Endodermal cell (in vitro differentiated cells): ENCODE measurements around the gene CYP19A1. TPM values are rescaled to one million over a fixed set of nuclear protein-coding genes. Genes with fewer than 3 reads are reported as not detected.

ENCODE experiments used
- DNase-seq: peaks from one replicate; pipeline ENCODE4 v3.0.0-alpha.2; 2017
- H3K27ac ChIP-seq: 2 replicates; pipeline ENCODE4 v1.5.1; 2013; ENCODE audit warnings: mild to moderate bottlenecking, low read depth, low read length, moderate library complexity
- H3K27me3 ChIP-seq: 2 replicates; pipeline ENCODE4 v1.6.1; 2013; ENCODE audit warnings: mild to moderate bottlenecking, low read length, moderate library complexity; ENCODE audit not compliant: insufficient read depth, control insufficient read depth, poor library complexity, severe bottlenecking
- H3K36me3 ChIP-seq: 2 replicates; pipeline ENCODE4 v1.7.0; 2013; ENCODE audit warnings: mild to moderate bottlenecking, low read length, moderate library complexity; ENCODE audit not compliant: control insufficient read depth, insufficient read depth
- H3K4me1 ChIP-seq: one replicate; pipeline ENCODE4 v1.7.0; 2013; ENCODE audit warnings: low read length; ENCODE audit not compliant: control insufficient read depth, insufficient read depth
- H3K4me3 ChIP-seq: 2 replicates; pipeline ENCODE4 v1.5.1; 2013; ENCODE audit warnings: mild to moderate bottlenecking, low read length, moderate library complexity
- H3K9ac ChIP-seq: 2 replicates; pipeline ENCODE4 v1.6.1; 2013; ENCODE audit warnings: mild to moderate bottlenecking, low read length, moderate library complexity; ENCODE audit not compliant: poor library complexity, severe bottlenecking; ENCODE audit errors: extremely low read depth
- H3K9me3 ChIP-seq: 2 replicates; pipeline ENCODE4 v1.6.1; 2013; ENCODE audit warnings: mild to moderate bottlenecking, low read length, moderate library complexity; ENCODE audit not compliant: control insufficient read depth
- H3K27ac Mint-ChIP-seq: 2 replicates; pipeline ENCODE4 v1.8.0; 2020; ENCODE audit warnings: mixed read lengths
- H3K27me3 Mint-ChIP-seq: 2 replicates; pipeline ENCODE4 v1.8.0; 2021; ENCODE audit warnings: mild to moderate bottlenecking, mixed read lengths; ENCODE audit not compliant: insufficient read depth
- H3K36me3 Mint-ChIP-seq: 2 replicates; pipeline ENCODE4 v1.8.0; 2020; ENCODE audit warnings: low read depth, mixed read lengths
- H3K4me1 Mint-ChIP-seq: 2 replicates; pipeline ENCODE4 v1.8.0; 2020; ENCODE audit warnings: mixed read lengths
- H3K4me3 Mint-ChIP-seq: 2 replicates; pipeline ENCODE4 v1.8.0; 2020; ENCODE audit warnings: mild to moderate bottlenecking, moderate library complexity, mixed read lengths
- H3K9me3 Mint-ChIP-seq: 2 replicates; pipeline ENCODE4 v1.8.0; 2020; ENCODE audit warnings: mild to moderate bottlenecking, mixed read lengths
- WGBS, 2 experiments: methylation state at CpG; one replicate each; pipeline versions ENCODE4 v1.1.5 to v1.1.7; 2013; ENCODE audit warnings: missing lambda C conversion rate in 2 of 2, mixed read lengths in 1 of 2; ENCODE audit not compliant: insufficient coverage in 1 of 2, insufficient read length in 1 of 2; 5-methylcytosine and 5-hydroxymethylcytosine counted together
- total RNA-seq, 2 donors: library from RNA; stranded (reverse); fragmentation: NEBNext Ultra II Directional in 1 of 2; extraction: Animal tissue kit (Norgen Biotek cat#: 25700) in 1 of 2; gene quantifications; 2 replicates in 1 of 2; 3 replicates in 1 of 2; pipeline ENCODE4 v1.2.1, GENCODE V29; 2021
- TF ChIP-seq, protein P1 (sequence below): fragments of 200-600 bp; sonication (generic); conservative IDR thresholded peaks from 2 replicates; pipeline ENCODE4 v1.5.0; 2021; ENCODE audit warnings: antibody characterized with exemption, mild to moderate bottlenecking

CYP19A1 gene
- total RNA-seq, 2 donors from 2014 or later: not detected

- DNase-seq: peak; percentile 92
- no peak overlapping the region for H3K4me3 Mint-ChIP-seq
- 40 to 63% methylated on average over 3 to 4 of the region's 4 CpGs for WGBS, 2 experiments
- no peak overlapping the region for H3K27ac Mint-ChIP-seq
- H3K9me3 ChIP-seq: no peaks in the 10 kb centered on the region
- no peak overlapping the region for H3K9ac ChIP-seq
- H3K36me3 ChIP-seq: no peaks in the 10 kb centered on the region
- no peaks in the 10 kb centered on the region for H3K4me1 ChIP-seq
- no peaks in the 10 kb centered on the region for H3K4me1 Mint-ChIP-seq
- H3K9me3 Mint-ChIP-seq: no peaks in the 10 kb centered on the region
- TF ChIP-seq, protein P1, sequence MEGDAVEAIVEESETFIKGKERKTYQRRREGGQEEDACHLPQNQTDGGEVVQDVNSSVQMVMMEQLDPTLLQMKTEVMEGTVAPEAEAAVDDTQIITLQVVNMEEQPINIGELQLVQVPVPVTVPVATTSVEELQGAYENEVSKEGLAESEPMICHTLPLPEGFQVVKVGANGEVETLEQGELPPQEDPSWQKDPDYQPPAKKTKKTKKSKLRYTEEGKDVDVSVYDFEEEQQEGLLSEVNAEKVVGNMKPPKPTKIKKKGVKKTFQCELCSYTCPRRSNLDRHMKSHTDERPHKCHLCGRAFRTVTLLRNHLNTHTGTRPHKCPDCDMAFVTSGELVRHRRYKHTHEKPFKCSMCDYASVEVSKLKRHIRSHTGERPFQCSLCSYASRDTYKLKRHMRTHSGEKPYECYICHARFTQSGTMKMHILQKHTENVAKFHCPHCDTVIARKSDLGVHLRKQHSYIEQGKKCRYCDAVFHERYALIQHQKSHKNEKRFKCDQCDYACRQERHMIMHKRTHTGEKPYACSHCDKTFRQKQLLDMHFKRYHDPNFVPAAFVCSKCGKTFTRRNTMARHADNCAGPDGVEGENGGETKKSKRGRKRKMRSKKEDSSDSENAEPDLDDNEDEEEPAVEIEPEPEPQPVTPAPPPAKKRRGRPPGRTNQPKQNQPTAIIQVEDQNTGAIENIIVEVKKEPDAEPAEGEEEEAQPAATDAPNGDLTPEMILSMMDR: peak; percentile 86
- peaks cover 29% of the 10 kb centered on the region for H3K27me3 ChIP-seq
- peaks cover 45% of the 10 kb centered on the region for H3K27me3 Mint-ChIP-seq
- H3K4me3 ChIP-seq: no peak overlapping the region
- no peak overlapping the region for H3K27ac ChIP-seq
- no peaks in the 10 kb centered on the region for H3K36me3 Mint-ChIP-seq
These were observed 56.9 kb downstream of the CYP19A1 start for GRCh38 chr15:51281368-51281967.

- Histone ChIP-seq H3K27me3 (peaks cover 35% of the 10 kb centered on the region), H3K4me3 (no peak overlapping the region), H3K27ac (no peak overlapping the region), H3K9me3 (no peaks in the 10 kb centered on the region), H3K4me1 (no peaks in the 10 kb centered on the region), H3K36me3 (no peaks in the 10 kb centered on the region), H3K9ac (no peak overlapping the region)
- Mint-ChIP-seq H3K4me3 (no peak overlapping the region), H3K36me3 (no peaks in the 10 kb centered on the region), H3K27me3 (peaks cover 50% of the 10 kb centered on the region), H3K27ac (no peak overlapping the region), H3K9me3 (no peaks in the 10 kb centered on the region), H3K4me1 (no peaks in the 10 kb centered on the region)
- TF ChIP-seq, protein P1: no peak
- no peak for DNase-seq
- WGBS, 2 experiments: 93 to 96% methylated on average over 3 to 4 of the region's 4 CpGs
These were observed 57.6 kb downstream of the CYP19A1 start for GRCh38 chr15:51280838-51281237.

DNA sequence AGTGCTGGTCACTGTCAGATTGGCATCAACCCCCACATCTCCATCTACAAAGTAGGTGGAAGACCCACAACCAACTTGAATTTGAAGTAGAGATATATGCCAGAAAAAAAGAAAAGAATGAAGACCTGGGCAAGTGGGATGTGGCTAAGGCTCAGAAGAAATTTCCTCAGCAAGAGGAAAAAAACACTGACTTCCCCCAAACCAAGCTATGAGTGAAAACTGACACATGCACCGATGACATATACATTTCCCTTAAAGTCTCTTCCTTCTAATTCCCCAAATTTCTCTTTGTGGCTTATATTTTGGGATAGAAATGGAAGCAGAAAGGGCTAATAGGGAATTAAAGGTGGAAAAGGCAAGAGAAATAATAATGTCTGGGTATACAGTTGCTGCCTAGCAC, 59.0 kb downstream of the CYP19A1 start:
- no peak overlapping the region for H3K27ac Mint-ChIP-seq
- TF ChIP-seq, protein P1: no peak

More for the DNA sequence above, 59.0 kb downstream of the CYP19A1 start:
- Histone ChIP-seq H3K4me1 (no peaks in the 10 kb centered on the region), H3K9ac (no peak overlapping the region), H3K27me3 (peaks cover 49% of the 10 kb centered on the region), H3K36me3 (no peaks in the 10 kb centered on the region), H3K9me3 (no peaks in the 10 kb centered on the region), H3K4me3 (no peak overlapping the region), H3K27ac (no peak overlapping the region)
- no peaks in the 10 kb centered on the region for H3K4me1 Mint-ChIP-seq
- H3K27me3 Mint-ChIP-seq: peaks cover 60% of the 10 kb centered on the region
- H3K9me3 Mint-ChIP-seq: no peaks in the 10 kb centered on the region
- no peak for DNase-seq
- H3K4me3 Mint-ChIP-seq: no peak overlapping the region
- WGBS, 2 experiments: no CpG with 5 or more reads among the region's 1 CpG
- no peaks in the 10 kb centered on the region for H3K36me3 Mint-ChIP-seq
